IMR-90 (cell line): ENCODE data around the gene KCNK10. TPM values are rescaled to one million over a fixed set of nuclear protein-coding genes. Genes with fewer than 3 reads are reported as not detected.

Experiments
- ATAC-seq: fragments of 200-7000 bp; cut with Tn5 transposase; 2 replicates; pipeline ENCODE4 v1.9.1; 2020; ENCODE audit warnings: low read depth, mild to moderate bottlenecking, moderate library complexity
- BruUV-seq: library from RNA; stranded (reverse); fragments of 400-500 nt; replicated peaks from 2 replicates; lab custom pipeline; 2021; lab: Mats Ljungman, UMichigan
- CTCF ChIA-PET: fragments of 300-600 bp; formaldehyde crosslinking; extraction: SDS; loops from one replicate; lab custom pipeline; 2021; ENCODE audit warnings: antibody characterized with exemption; lab: Yijun Ruan, JAX
- POLR2A ChIA-PET: fragments of 300-600 bp; sonication (Branson Sonifier 250); formaldehyde crosslinking; loops from one replicate; lab custom pipeline; 2022; ENCODE audit warnings: antibody characterized with exemption; ENCODE audit not compliant: unreplicated experiment; lab: Charles Lee
- DNase-seq: peaks from one replicate; pipeline ENCODE4 v3.0.0; 2013
- H2AFZ ChIP-seq: replicated peaks from 2 replicates; pipeline ENCODE3; 2013; ENCODE audit warnings: low read length, mild to moderate bottlenecking; ENCODE audit not compliant: poor library complexity
- H2AK5ac ChIP-seq: 2 replicates; pipeline ENCODE4 v1.6.1; 2013; ENCODE audit warnings: low read depth, low read length, inconsistent platforms
- H2AK9ac ChIP-seq: replicated peaks from 2 replicates; pipeline ENCODE3; 2013; ENCODE audit warnings: mild to moderate bottlenecking, low read depth, low read length, moderate library complexity; ENCODE audit not compliant: poor library complexity
- H2BK120ac ChIP-seq: 2 replicates; pipeline ENCODE4 v1.6.1; 2013; ENCODE audit warnings: low read depth, low read length, inconsistent platforms
- H2BK15ac ChIP-seq: 3 replicates; pipeline ENCODE4 v1.6.1; 2013; ENCODE audit warnings: low read depth, low read length, inconsistent platforms
- H2BK20ac ChIP-seq: 2 replicates; pipeline ENCODE4 v1.6.1; 2013; ENCODE audit warnings: low read depth, mild to moderate bottlenecking, inconsistent platforms, low read length, moderate library complexity
- H2BK5ac ChIP-seq: 2 replicates; pipeline ENCODE4 v1.6.1; 2013; ENCODE audit warnings: mild to moderate bottlenecking, low read depth, low read length, inconsistent platforms; ENCODE audit not compliant: poor library complexity, severe bottlenecking
- H3K14ac ChIP-seq: replicated peaks from 2 replicates; pipeline ENCODE4 v1.6.1; 2013; ENCODE audit warnings: low read depth, low read length, inconsistent platforms
- H3K18ac ChIP-seq: 2 replicates; pipeline ENCODE4 v1.6.1; 2013; ENCODE audit warnings: low read depth, low read length, control low read depth
- H3K23ac ChIP-seq: 2 replicates; pipeline ENCODE4 v1.6.1; 2013; ENCODE audit warnings: low read depth, low read length, inconsistent platforms
- H3K27ac ChIP-seq: 2 replicates; pipeline ENCODE4 v1.5.1; 2013; ENCODE audit warnings: mild to moderate bottlenecking, control low read depth, low read length; ENCODE audit not compliant: insufficient read depth
- H3K27me3 ChIP-seq: 2 replicates; pipeline ENCODE4 v1.6.1; 2013; ENCODE audit warnings: low read length; ENCODE audit not compliant: control insufficient read depth, insufficient read depth
- H3K36me3 ChIP-seq: 2 replicates; pipeline ENCODE4 v1.6.1; 2013; ENCODE audit warnings: low read length, mixed read lengths; ENCODE audit not compliant: control insufficient read depth, insufficient read depth
- H3K4ac ChIP-seq: 2 replicates; pipeline ENCODE4 v1.6.1; 2013; ENCODE audit warnings: low read depth, low read length, inconsistent platforms
- H3K4me1 ChIP-seq: 2 replicates; pipeline ENCODE4 v1.6.1; 2013; ENCODE audit warnings: low read length, mixed read lengths; ENCODE audit not compliant: control insufficient read depth, insufficient read depth
- H3K4me2 ChIP-seq: 2 replicates; pipeline ENCODE4 v1.6.1; 2013; ENCODE audit warnings: low read depth, mild to moderate bottlenecking, control low read depth, low read length, moderate library complexity
- H3K4me3 ChIP-seq: 2 replicates; pipeline ENCODE4 v1.5.1; 2013; ENCODE audit warnings: low read depth, mild to moderate bottlenecking, control low read depth, low read length, moderate library complexity; ENCODE audit not compliant: insufficient read depth
- H3K56ac ChIP-seq: 2 replicates; pipeline ENCODE4 v1.6.1; 2013; ENCODE audit warnings: low read length, inconsistent platforms; ENCODE audit not compliant: insufficient read depth; ENCODE audit errors: extremely low read depth
- H3K79me1 ChIP-seq, 2 experiments: 2 replicates each; pipeline ENCODE4 v1.6.1; 2013; ENCODE audit warnings: low read length in 2 of 2, inconsistent platforms in 1 of 2, low read depth in 1 of 2
- H3K9ac ChIP-seq: 2 replicates; pipeline ENCODE4 v1.6.1; 2013; ENCODE audit warnings: low read depth, low read length, control low read depth
- H3K9me1 ChIP-seq: 2 replicates; pipeline ENCODE4 v1.6.1; 2013; ENCODE audit warnings: low read length, inconsistent platforms; ENCODE audit not compliant: insufficient read depth
- H3K9me3 ChIP-seq: 2 replicates; pipeline ENCODE4 v1.6.1; 2013; ENCODE audit warnings: low read length; ENCODE audit not compliant: control insufficient read depth, insufficient read depth
- H4K20me1 ChIP-seq: 2 replicates; pipeline ENCODE4 v1.6.1; 2013; ENCODE audit warnings: low read length, inconsistent platforms; ENCODE audit not compliant: insufficient read depth
- H4K5ac ChIP-seq: 2 replicates; pipeline ENCODE4 v1.6.1; 2013; ENCODE audit warnings: mild to moderate bottlenecking, low read depth, low read length, control low read depth
- H4K8ac ChIP-seq, 2 experiments: 2 replicates each; pipeline ENCODE4 v1.6.1; 2013; ENCODE audit warnings: low read depth in 2 of 2, low read length in 2 of 2, control low read depth in 1 of 2, inconsistent platforms in 1 of 2
- H4K91ac ChIP-seq: 2 replicates; pipeline ENCODE4 v1.6.1; 2013; ENCODE audit warnings: low read depth, low read length, inconsistent platforms; ENCODE audit not compliant: insufficient read depth
- CHD1 ChIP-seq: IDR thresholded peaks from 2 replicates; pipeline ENCODE4 v1.6.1; 2012; ENCODE audit warnings: low read depth, low read length, improper control_type of control experiment
- MAZ ChIP-seq: IDR thresholded peaks from 2 replicates; pipeline ENCODE4 v1.6.1; 2012; ENCODE audit warnings: low read depth, mild to moderate bottlenecking, low read length, improper control_type of control experiment, moderate library complexity, borderline replicate concordance
- MXI1 ChIP-seq: IDR thresholded peaks from 2 replicates; pipeline ENCODE4 v1.6.1; 2012; ENCODE audit warnings: low read depth, mild to moderate bottlenecking, low read length, moderate library complexity, borderline replicate concordance
- RCOR1 ChIP-seq: IDR thresholded peaks from 2 replicates; pipeline ENCODE4 v1.6.1; 2012; ENCODE audit warnings: mild to moderate bottlenecking, low read length, improper control_type of control experiment; ENCODE audit not compliant: insufficient replicate concordance
- USF2 ChIP-seq: fragments of 150-350 bp; IDR thresholded peaks from 2 replicates; pipeline ENCODE4 v1.6.1; 2017; ENCODE audit warnings: mild to moderate bottlenecking, antibody characterized with exemption, low read length, low read depth
- WGBS, 2 experiments: methylation state at CpG; one replicate each; pipeline versions ENCODE4 v1.1.5 to v1.1.7; 2013; ENCODE audit warnings: missing lambda C conversion rate in 2 of 2; ENCODE audit not compliant: insufficient read length in 1 of 2; ENCODE audit errors: extremely low coverage in 2 of 2; 5-methylcytosine and 5-hydroxymethylcytosine counted together
- dilution Hi-C: fragments of 300-500 bp; cut with HindIII; formaldehyde crosslinking; loops from one replicate; pipeline ENCODE4 v1.14.3; 2018; ENCODE audit warnings: low sequenced_read_pairs; ENCODE audit not compliant: unreplicated experiment
- in situ Hi-C: fragments of 300-500 bp; cut with MboI; formaldehyde crosslinking; loops from 3 replicates; pipeline ENCODE4 v1.14.3; 2019; ENCODE audit warnings: low sequenced_read_pairs, inconsistent platforms, mixed read lengths
- intact Hi-C: fragments of 100-400 bp; cut with micrococcal nuclease; formaldehyde crosslinking; loops from 2 replicates; pipeline ENCODE4 v1.10.0; 2022
- polyA plus RNA-seq, 3 experiments: library from polyadenylated mRNA; depleted of rRNA; stranded (reverse); fragments of >200 nt; gene quantifications; 2 replicates each; pipeline ENCODE4 v1.2.3, GENCODE V29; 2012; ENCODE audit warnings: low replicate concordance in 1 of 3
- total RNA-seq: library from RNA; depleted of rRNA; stranded (reverse); fragments of >200 nt; gene quantifications from 2 replicates; pipeline ENCODE4 v1.2.3, GENCODE V29; 2012

KCNK10 gene
- total and polyA plus RNA-seq, 2 of the 4 experiments (the other 2 are of a cell fraction), result not detected

- TF ChIP-seq RCOR1, result no peak
- no peak for TF ChIP-seq MAZ
- no peak for TF ChIP-seq MXI1
- no peak for TF ChIP-seq USF2
- TF ChIP-seq CHD1, result no peak
- Histone ChIP-seq H3K4me2 (no peak overlapping the region), H4K20me1 (no peaks in the 10 kb centered on the region), H2AK9ac (no peak overlapping the region), H3K36me3 (no peaks in the 10 kb centered on the region), H4K91ac (no peak overlapping the region), H3K23ac (no peak overlapping the region), H3K4me1 (no peaks in the 10 kb centered on the region), H3K18ac (no peak overlapping the region), H4K8ac (no peak overlapping the region), H2BK15ac (no peak overlapping the region), H3K4me3 (no peak overlapping the region), H2BK120ac (no peak overlapping the region), H3K4ac (no peak overlapping the region), H3K9ac (no peak overlapping the region), H3K9me3 (no peaks in the 10 kb centered on the region), H3K27ac (no peak overlapping the region), H3K79me1 (no peaks in the 10 kb centered on the region), H2BK5ac (no peak overlapping the region), H3K14ac (no peak overlapping the region), H3K9me1 (no peaks in the 10 kb centered on the region), H2AK5ac (no peak overlapping the region), H2BK20ac (no peak overlapping the region), H4K5ac (no peak overlapping the region), H3K56ac (no peak overlapping the region), H2AFZ (no peak overlapping the region), H3K27me3 (no peaks in the 10 kb centered on the region)
- DNase-seq (no peak), ATAC-seq (no peak)
- intact Hi-C loops (no loop called here), in situ Hi-C loops (no loop called here), dilution Hi-C loops (no loop called here)
- no TSS peak for BruUV-seq
- CTCF ChIA-PET, result no interaction called here
- no CpG with 5 or more reads among the region's 4 CpGs for WGBS, 2 experiments
- POLR2A ChIA-PET, result no interaction called here
Observed at GRCh38 chr14:88202286-88202685, 120.8 kb downstream of the KCNK10 start.
